RWPE2 (cell line): ENCODE results near the gene SV2B.

Experiments
- ATAC-seq: fragments of 200-7000 bp; cut with Tn5 transposase; 3 replicates; pipeline ENCODE4 v1.9.1; 2021; ENCODE audit warnings: low read depth
- DNase-seq: peaks from one replicate; pipeline ENCODE4 v3.0.0-alpha.2; 2020; ENCODE audit warnings: low spot score
- H3K27ac ChIP-seq: fragments of 450-650 bp; 2 replicates; pipeline ENCODE4 v1.5.1; 2017; ENCODE audit warnings: mild to moderate bottlenecking; ENCODE audit not compliant: poor library complexity, severe bottlenecking
- H3K27me3 ChIP-seq: fragments of 250-450 bp; sonication (Bioruptor Pico); 2 replicates; pipeline ENCODE4 v1.5.1; 2021; ENCODE audit warnings: mild to moderate bottlenecking, moderate library complexity; ENCODE audit not compliant: insufficient read depth, poor library complexity, severe bottlenecking
- H3K36me3 ChIP-seq: fragments of 250-450 bp; sonication (Bioruptor Pico); 2 replicates; pipeline ENCODE4 v1.5.1; 2020; ENCODE audit warnings: low read depth, mild to moderate bottlenecking, moderate library complexity
- H3K4me1 ChIP-seq: fragments of 250-450 bp; sonication (Bioruptor Pico); 2 replicates; pipeline ENCODE4 v1.5.1; 2021; ENCODE audit warnings: mild to moderate bottlenecking, moderate library complexity; ENCODE audit not compliant: insufficient read depth, poor library complexity, severe bottlenecking
- H3K4me3 ChIP-seq: fragments of 250-450 bp; sonication (Bioruptor Pico); 2 replicates; pipeline ENCODE4 v1.5.1; 2021; ENCODE audit warnings: mild to moderate bottlenecking, moderate library complexity; ENCODE audit not compliant: severe bottlenecking
- H3K9me3 ChIP-seq: fragments of 250-450 bp; sonication (Bioruptor Pico); 2 replicates; pipeline ENCODE4 v1.5.1; 2021; ENCODE audit warnings: mild to moderate bottlenecking, moderate library complexity; ENCODE audit not compliant: severe bottlenecking
- TF ChIP-seq, protein P1 (sequence below): fragments of 450-650 bp; IDR thresholded peaks from one replicate; pipeline ENCODE4 v1.5.1; 2017; ENCODE audit warnings: mild to moderate bottlenecking, moderate library complexity; ENCODE audit not compliant: poor library complexity, severe bottlenecking

Gene SV2B

DNA sequence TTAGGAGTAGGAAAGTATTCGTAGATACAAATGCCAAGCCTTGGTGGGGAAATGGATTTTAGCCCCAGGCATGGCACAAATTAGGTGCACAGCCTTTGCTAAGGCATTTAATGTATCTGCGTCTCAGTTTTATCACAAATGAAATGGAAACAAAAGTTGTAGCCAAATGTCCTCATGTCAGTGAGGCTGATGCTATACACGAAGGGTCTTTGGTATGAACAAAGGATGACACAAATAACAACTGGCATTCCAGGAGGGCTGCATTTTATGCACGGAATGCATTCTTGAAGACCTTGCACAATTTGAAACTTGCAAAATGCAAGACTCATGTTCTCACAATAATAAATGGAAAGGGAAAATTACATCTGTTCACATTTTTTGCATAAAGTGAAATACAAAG lies 181.9 kb downstream of the SV2B start:
- H3K36me3 ChIP-seq, result no peaks in the 10 kb centered on the region
- H3K4me3 ChIP-seq, result no peak overlapping the region
- H3K27me3 ChIP-seq, result peaks cover 19% of the 10 kb centered on the region
- TF ChIP-seq, protein P1, sequence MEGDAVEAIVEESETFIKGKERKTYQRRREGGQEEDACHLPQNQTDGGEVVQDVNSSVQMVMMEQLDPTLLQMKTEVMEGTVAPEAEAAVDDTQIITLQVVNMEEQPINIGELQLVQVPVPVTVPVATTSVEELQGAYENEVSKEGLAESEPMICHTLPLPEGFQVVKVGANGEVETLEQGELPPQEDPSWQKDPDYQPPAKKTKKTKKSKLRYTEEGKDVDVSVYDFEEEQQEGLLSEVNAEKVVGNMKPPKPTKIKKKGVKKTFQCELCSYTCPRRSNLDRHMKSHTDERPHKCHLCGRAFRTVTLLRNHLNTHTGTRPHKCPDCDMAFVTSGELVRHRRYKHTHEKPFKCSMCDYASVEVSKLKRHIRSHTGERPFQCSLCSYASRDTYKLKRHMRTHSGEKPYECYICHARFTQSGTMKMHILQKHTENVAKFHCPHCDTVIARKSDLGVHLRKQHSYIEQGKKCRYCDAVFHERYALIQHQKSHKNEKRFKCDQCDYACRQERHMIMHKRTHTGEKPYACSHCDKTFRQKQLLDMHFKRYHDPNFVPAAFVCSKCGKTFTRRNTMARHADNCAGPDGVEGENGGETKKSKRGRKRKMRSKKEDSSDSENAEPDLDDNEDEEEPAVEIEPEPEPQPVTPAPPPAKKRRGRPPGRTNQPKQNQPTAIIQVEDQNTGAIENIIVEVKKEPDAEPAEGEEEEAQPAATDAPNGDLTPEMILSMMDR, result no peak
- H3K27ac ChIP-seq, result no peak overlapping the region
- H3K4me1 ChIP-seq, result no peaks in the 10 kb centered on the region
- DNase-seq (no peak), ATAC-seq (no peak)
- H3K9me3 ChIP-seq, result no peaks in the 10 kb centered on the region

DNA sequence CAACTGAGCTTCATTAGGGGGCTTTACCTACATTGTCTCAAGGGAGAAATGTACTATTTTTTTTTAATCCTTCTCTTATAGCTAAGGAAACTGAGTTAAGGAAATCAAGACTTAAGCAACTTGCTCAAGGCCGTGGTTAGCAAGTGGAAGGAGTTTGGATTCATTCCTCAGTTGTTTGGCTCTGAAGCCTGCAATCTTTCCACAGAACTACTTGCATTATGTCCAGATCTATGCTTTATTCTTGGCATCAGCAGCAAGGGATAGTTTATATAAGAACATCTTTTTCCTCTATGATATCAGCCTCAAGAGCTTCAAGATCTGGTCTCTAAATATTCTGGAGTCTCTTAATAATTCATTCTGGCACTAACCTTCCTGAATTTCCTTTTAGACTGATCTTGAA lies 182.4 kb downstream of the SV2B start:
- Histone ChIP-seq H3K27ac (no peak overlapping the region), H3K4me1 (no peaks in the 10 kb centered on the region), H3K9me3 (no peaks in the 10 kb centered on the region), H3K27me3 (peaks cover 15% of the 10 kb centered on the region), H3K36me3 (no peaks in the 10 kb centered on the region), H3K4me3 (no peak overlapping the region)
- TF ChIP-seq, protein P1, result no peak
- ATAC-seq (no peak), DNase-seq (no peak)

DNA sequence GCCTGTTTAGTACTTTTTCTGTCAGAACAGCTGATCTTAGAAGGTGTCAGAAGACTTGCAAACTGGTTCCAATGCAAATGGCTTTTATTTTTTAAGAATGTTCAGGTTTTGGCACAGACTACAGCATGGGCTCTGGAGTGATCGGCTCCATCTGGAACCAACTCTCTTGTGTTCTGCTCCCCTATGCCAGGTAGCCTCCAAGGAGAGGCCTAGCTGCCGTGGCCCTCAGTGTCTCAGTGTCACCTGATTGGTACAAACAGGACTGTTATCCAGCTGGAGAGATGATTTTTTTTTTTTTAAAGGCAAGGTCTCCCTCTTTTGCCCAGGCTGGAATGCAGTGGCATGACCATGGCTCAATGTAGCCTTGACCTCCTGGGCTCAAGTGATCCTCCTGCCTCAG lies 183.1 kb downstream of the SV2B start:
- Histone ChIP-seq H3K27me3 (peaks cover 15% of the 10 kb centered on the region), H3K27ac (no peak overlapping the region), H3K4me3 (no peak overlapping the region), H3K4me1 (no peaks in the 10 kb centered on the region), H3K9me3 (no peaks in the 10 kb centered on the region), H3K36me3 (no peaks in the 10 kb centered on the region)
- TF ChIP-seq, protein P1, result no peak
- ATAC-seq (no peak), DNase-seq (no peak)

DNA sequence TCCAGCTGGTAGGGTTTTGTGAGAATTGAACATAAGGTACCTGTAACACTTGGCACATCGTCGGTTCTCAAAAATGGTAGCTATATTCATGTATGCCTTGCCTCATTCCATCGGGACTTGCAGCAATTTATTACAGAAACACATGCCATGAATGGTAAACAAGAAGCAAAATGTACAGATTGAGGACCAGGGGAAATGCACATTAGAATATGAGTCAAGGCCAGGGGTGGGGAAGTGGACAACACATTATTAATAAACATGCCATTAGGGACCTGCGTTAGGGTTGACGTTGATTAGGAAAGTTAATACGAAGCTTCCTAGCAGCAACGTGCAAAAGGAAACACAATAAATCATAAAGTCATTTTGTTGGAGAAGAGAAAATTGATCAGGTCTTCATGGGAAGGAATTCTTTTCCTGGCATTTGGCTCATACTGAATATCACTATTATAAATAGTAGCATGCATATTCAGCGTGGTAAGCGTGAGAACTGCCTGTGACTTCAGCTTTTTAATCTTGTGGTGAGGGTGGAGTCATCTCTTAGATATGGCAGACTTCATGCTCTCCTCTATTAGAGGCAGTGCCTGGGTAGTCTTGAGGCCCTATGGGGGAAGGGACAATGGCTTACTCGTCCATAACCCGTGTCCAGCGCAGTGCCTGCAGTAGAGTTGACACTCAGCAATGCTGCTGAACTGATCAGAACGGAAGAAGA lies 184.9 kb downstream of the SV2B start:
- DNase-seq (no peak), ATAC-seq (no peak)
- TF ChIP-seq, protein P1, result no peak
- Histone ChIP-seq H3K4me1 (no peaks in the 10 kb centered on the region), H3K9me3 (no peaks in the 10 kb centered on the region), H3K27me3 (peaks cover 15% of the 10 kb centered on the region), H3K4me3 (no peak overlapping the region), H3K27ac (no peak overlapping the region), H3K36me3 (no peaks in the 10 kb centered on the region)

DNA sequence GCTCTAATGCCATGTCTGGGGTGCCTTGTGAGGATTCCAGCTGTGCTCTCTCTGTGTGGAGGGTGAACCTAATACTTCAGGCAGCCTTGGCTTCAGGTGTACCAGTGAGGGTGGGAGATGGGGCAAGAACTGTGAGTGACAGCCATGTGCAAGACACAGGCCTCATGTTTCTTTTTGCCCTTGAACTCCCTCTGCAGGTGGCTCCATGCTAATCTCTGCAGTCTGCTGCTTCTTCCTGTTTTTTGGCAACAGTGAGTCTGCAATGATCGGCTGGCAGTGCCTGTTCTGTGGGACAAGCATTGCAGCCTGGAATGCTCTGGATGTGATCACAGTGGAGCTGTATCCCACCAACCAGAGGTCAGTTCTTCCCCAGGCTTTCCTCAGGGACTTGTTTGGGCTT lies 189.3 kb downstream of the SV2B start:
- Histone ChIP-seq H3K4me1 (no peaks in the 10 kb centered on the region), H3K9me3 (no peaks in the 10 kb centered on the region), H3K27me3 (peaks cover 20% of the 10 kb centered on the region), H3K36me3 (no peaks in the 10 kb centered on the region), H3K27ac (no peak overlapping the region), H3K4me3 (no peak overlapping the region)
- DNase-seq (no peak), ATAC-seq (no peak; the same call in 2 of the 3 replicates)
- TF ChIP-seq, protein P1, result no peak
